ENCODE data around the gene OR2L3.

DNA sequence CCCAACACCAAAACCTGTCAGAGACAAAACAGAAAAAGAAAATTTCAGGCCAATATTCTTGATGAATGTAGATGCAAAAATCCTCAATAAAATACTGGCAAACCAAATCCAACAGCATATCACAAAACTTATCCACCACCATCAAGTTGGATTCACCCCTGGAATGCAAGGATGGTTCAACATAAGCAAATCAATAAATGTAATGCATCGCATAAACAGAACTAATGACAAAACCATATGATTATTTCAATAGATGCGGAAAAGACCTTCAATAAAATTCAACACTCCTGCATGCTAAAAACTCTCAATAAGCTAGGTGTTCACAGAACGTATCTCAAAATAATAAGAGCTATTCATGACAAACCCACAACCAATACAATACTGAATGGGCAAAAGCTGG, 37.0 kb upstream of the OR2L3 start:
- no peak for TF ChIP-seq TARDBP (IDR thresholded peaks at IDR 0.05)
- TF ChIP-seq ZNF384 (IDR thresholded peaks at IDR 0.05): no peak
